ENCODE results near the gene JAKMIP3. TPM values are rescaled to one million over a fixed set of nuclear protein-coding genes. Genes with fewer than 3 reads are reported as not detected.

Gene JAKMIP3
- polyA plus RNA-seq, 3 donors = 0.20 TPM; not detected in 2

GRCh38 chr10:132064082-132064755, 1.5 kb upstream of the JAKMIP3 start:
- H4K20me1 ChIP-seq (ENCODE audit: insufficient read depth, low read length) = no peaks in the 10 kb centered on the region
- Mint-ChIP-seq H3K36me3 (no peaks in the 10 kb centered on the region), H3K27ac (no peak overlapping the region), H3K4me3 (no peak overlapping the region), H3K4me1 (peaks cover 5% of the 10 kb centered on the region), H3K27me3 (ENCODE audit: low read depth in 3 of 3) (peaks cover 26 to 30% (median 28%) of the 10 kb centered on the region in 3 donors), H3K9me3 (peaks cover 0 to 8% (median 2%) of the 10 kb centered on the region in 7 donors)
- H3K36me3 ChIP-seq (replicated peaks in 1 of 2; ENCODE audit: control insufficient read depth in 1 of 2, insufficient read depth in 2 of 2, low read length in 2 of 2) = no peaks in the 10 kb centered on the region
- intact Hi-C loops (cut with micrococcal nuclease) = no loop called here
- peaks cover 0 to 15% of the 10 kb centered on the region in 2 donors for H3K27me3 ChIP-seq (ENCODE audit: control insufficient read depth in 2 of 2, insufficient read depth in 2 of 2, low read length in 2 of 2)
- TF ChIP-seq, protein P1, sequence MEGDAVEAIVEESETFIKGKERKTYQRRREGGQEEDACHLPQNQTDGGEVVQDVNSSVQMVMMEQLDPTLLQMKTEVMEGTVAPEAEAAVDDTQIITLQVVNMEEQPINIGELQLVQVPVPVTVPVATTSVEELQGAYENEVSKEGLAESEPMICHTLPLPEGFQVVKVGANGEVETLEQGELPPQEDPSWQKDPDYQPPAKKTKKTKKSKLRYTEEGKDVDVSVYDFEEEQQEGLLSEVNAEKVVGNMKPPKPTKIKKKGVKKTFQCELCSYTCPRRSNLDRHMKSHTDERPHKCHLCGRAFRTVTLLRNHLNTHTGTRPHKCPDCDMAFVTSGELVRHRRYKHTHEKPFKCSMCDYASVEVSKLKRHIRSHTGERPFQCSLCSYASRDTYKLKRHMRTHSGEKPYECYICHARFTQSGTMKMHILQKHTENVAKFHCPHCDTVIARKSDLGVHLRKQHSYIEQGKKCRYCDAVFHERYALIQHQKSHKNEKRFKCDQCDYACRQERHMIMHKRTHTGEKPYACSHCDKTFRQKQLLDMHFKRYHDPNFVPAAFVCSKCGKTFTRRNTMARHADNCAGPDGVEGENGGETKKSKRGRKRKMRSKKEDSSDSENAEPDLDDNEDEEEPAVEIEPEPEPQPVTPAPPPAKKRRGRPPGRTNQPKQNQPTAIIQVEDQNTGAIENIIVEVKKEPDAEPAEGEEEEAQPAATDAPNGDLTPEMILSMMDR (IDR thresholded peaks at IDR 0.05) = no peak
- no peaks in the 10 kb centered on the region for H3K4me1 ChIP-seq (ENCODE audit: control insufficient read depth in 1 of 2, insufficient read depth in 2 of 2, low read length in 2 of 2)
- H3K9ac ChIP-seq (ENCODE audit: insufficient read depth, low read length, poor library complexity, severe bottlenecking) = no peak overlapping the region
- H3K9me3 ChIP-seq (replicated peaks in 1 of 2; ENCODE audit: control insufficient read depth in 1 of 2, insufficient read depth in 1 of 2, low read length in 2 of 2) = no peaks in the 10 kb centered on the region
- H3K27ac ChIP-seq (ENCODE audit: low read depth in 1 of 2, low read length in 2 of 2) = no peak overlapping the region
- no peak overlapping the region for H2AFZ ChIP-seq (ENCODE audit: insufficient read depth, low read depth, low read length, poor library complexity, severe bottlenecking)
- no peak overlapping the region for H3K4me2 ChIP-seq (replicated peaks; ENCODE audit: extremely low read depth, low read length, poor library complexity, severe bottlenecking)
- H3K4me3 ChIP-seq (replicated peaks in 1 of 3; ENCODE audit: low read depth in 2 of 3, low read length in 3 of 3) = no peak overlapping the region
- no peak for DNase-seq
- no peaks in the 10 kb centered on the region for H3K79me2 ChIP-seq (ENCODE audit: insufficient read depth, low read length)
- 83% methylated on average over 24 of the region's 30 CpGs for WGBS (ENCODE audit: insufficient coverage)

DNA sequence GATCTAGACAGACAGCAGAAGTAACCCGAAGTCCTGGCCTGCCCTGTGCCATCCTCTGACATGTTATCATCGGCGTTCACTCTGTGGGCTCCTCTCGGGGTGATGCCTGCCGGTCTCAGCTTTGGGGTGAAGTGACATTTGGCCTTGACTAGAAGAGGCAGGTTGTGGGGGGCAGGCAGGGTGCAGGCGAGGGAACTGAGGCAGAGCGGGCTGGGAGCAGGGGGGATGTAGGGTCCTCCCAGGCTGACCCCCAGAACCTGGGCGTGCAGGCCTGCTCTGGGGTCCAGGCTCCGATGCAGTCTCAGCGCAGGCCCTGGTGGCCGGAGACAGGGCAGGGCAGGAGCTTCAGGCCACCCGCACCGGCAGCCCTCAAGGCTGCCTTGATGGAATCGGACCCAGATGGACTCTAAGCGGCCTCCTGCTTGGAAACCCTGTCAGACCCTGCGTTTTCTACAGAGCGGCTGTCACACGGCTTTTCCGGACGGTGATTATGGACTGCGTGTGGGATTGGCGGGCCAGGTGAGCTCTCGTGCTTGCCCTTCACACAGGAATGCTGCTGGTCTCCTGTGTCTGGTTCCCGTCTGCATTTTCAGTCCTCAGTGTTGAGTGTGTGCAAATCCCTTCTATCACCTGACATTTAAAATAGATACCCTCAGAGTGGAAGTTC, 842 bp upstream of the JAKMIP3 start:
- no peaks in the 10 kb centered on the region for H3K4me1 ChIP-seq (ENCODE audit: control insufficient read depth in 1 of 2, insufficient read depth in 2 of 2, low read length in 2 of 2)
- H3K4me2 ChIP-seq (replicated peaks; ENCODE audit: extremely low read depth, low read length, poor library complexity, severe bottlenecking) = no peak overlapping the region
- WGBS (ENCODE audit: insufficient coverage) = 90% methylated on average over 23 of the region's 24 CpGs
- no peak overlapping the region for H3K4me3 Mint-ChIP-seq
- H3K4me1 Mint-ChIP-seq = peaks cover 5% of the 10 kb centered on the region
- H3K79me2 ChIP-seq (ENCODE audit: insufficient read depth, low read length) = no peaks in the 10 kb centered on the region
- no peak overlapping the region for H2AFZ ChIP-seq (ENCODE audit: insufficient read depth, low read depth, low read length, poor library complexity, severe bottlenecking)
- no peak overlapping the region for H3K27ac Mint-ChIP-seq
- no peak overlapping the region for H3K4me3 ChIP-seq (replicated peaks in 1 of 3; ENCODE audit: low read depth in 2 of 3, low read length in 3 of 3)
- DNase-seq = no peak
- H3K9me3 Mint-ChIP-seq = peaks cover 0 to 8% (median 2%) of the 10 kb centered on the region in 7 donors
- H3K27me3 ChIP-seq (ENCODE audit: control insufficient read depth in 2 of 2, insufficient read depth in 2 of 2, low read length in 2 of 2) = peaks cover 0 to 15% of the 10 kb centered on the region in 2 donors
- H4K20me1 ChIP-seq (ENCODE audit: insufficient read depth, low read length) = no peaks in the 10 kb centered on the region
- no peaks in the 10 kb centered on the region for H3K36me3 ChIP-seq (replicated peaks in 1 of 2; ENCODE audit: control insufficient read depth in 1 of 2, insufficient read depth in 2 of 2, low read length in 2 of 2)
- H3K27ac ChIP-seq (ENCODE audit: low read depth in 1 of 2, low read length in 2 of 2) = no peak overlapping the region
- H3K9me3 ChIP-seq (replicated peaks in 1 of 2; ENCODE audit: control insufficient read depth in 1 of 2, insufficient read depth in 1 of 2, low read length in 2 of 2) = no peaks in the 10 kb centered on the region
- intact Hi-C loops (cut with micrococcal nuclease) = no loop called here
- TF ChIP-seq, protein P1 (IDR thresholded peaks at IDR 0.05) = no peak
- peaks cover 26 to 30% (median 28%) of the 10 kb centered on the region in 3 donors for H3K27me3 Mint-ChIP-seq (ENCODE audit: low read depth in 3 of 3)
- H3K36me3 Mint-ChIP-seq = no peaks in the 10 kb centered on the region
- H3K9ac ChIP-seq (ENCODE audit: insufficient read depth, low read length, poor library complexity, severe bottlenecking) = no peak overlapping the region
